H9 (cell line): ENCODE data around the gene CLCN2. TPM values are rescaled to one million over a fixed set of nuclear protein-coding genes. Genes with fewer than 3 reads are reported as not detected.

Experiments used
- DNase-seq: peaks from one replicate; pipeline ENCODE4 v3.0.0-alpha.2; 2017
- H2AFZ ChIP-seq: one replicate; pipeline ENCODE4 v1.6.1; 2013; ENCODE audit warnings: mild to moderate bottlenecking, low read length, control low read depth, moderate library complexity
- H2AK5ac ChIP-seq: 2 replicates; pipeline ENCODE4 v1.6.1; 2013; ENCODE audit warnings: low read length, control low read depth, mixed read lengths; ENCODE audit not compliant: insufficient read length
- H2BK120ac ChIP-seq: one replicate; pipeline ENCODE4 v1.6.1; 2013; ENCODE audit warnings: low read depth, mild to moderate bottlenecking, low read length, control low read depth, inconsistent platforms; ENCODE audit not compliant: poor library complexity, severe bottlenecking
- H2BK12ac ChIP-seq: 2 replicates; pipeline ENCODE4 v1.6.1; 2013; ENCODE audit warnings: low read length, control low read depth, mixed read lengths, low read depth; ENCODE audit not compliant: insufficient read length
- H2BK15ac ChIP-seq: 2 replicates; pipeline ENCODE4 v1.6.1; 2013; ENCODE audit warnings: low read depth, low read length, control low read depth
- H2BK20ac ChIP-seq: one replicate; pipeline ENCODE4 v1.6.1; 2013; ENCODE audit warnings: low read depth, mild to moderate bottlenecking, low read length, control low read depth, inconsistent platforms; ENCODE audit not compliant: poor library complexity, severe bottlenecking
- H2BK5ac ChIP-seq: 2 replicates; pipeline ENCODE4 v1.6.1; 2013; ENCODE audit warnings: low read length, control low read depth, mixed read lengths; ENCODE audit not compliant: insufficient read length
- H3K14ac ChIP-seq: 2 replicates; pipeline ENCODE4 v1.6.1; 2013; ENCODE audit warnings: low read length, control low read depth; ENCODE audit not compliant: insufficient read depth
- H3K18ac ChIP-seq: 2 replicates; pipeline ENCODE4 v1.6.1; 2013; ENCODE audit warnings: low read depth, mild to moderate bottlenecking, mixed read lengths, low read length, control low read depth; ENCODE audit not compliant: insufficient read length
- H3K23ac ChIP-seq: 2 replicates; pipeline ENCODE4 v1.6.1; 2013; ENCODE audit warnings: low read length, control low read depth, mixed read lengths, low read depth; ENCODE audit not compliant: insufficient read length
- H3K23me2 ChIP-seq: 2 replicates; pipeline ENCODE4 v1.6.1; 2013; ENCODE audit warnings: low read depth, mild to moderate bottlenecking, mixed read lengths, low read length, control low read depth; ENCODE audit not compliant: insufficient read length, poor library complexity, severe bottlenecking
- H3K27ac ChIP-seq: 2 replicates; pipeline ENCODE4 v1.5.1; 2013; ENCODE audit warnings: low read length, control low read depth, mixed read lengths, low read depth; ENCODE audit not compliant: insufficient read length
- H3K27me3 ChIP-seq: 2 replicates; pipeline ENCODE4 v1.6.1; 2013; ENCODE audit warnings: low read length, control low read depth, inconsistent platforms; ENCODE audit not compliant: insufficient read depth
- H3K4ac ChIP-seq: 2 replicates; pipeline ENCODE4 v1.6.1; 2013; ENCODE audit warnings: low read depth, mild to moderate bottlenecking, control low read depth, inconsistent platforms, low read length, moderate library complexity
- H3K4me1 ChIP-seq: 2 replicates; pipeline ENCODE4 v1.6.1; 2013; ENCODE audit warnings: low read length, control low read depth, inconsistent platforms; ENCODE audit not compliant: insufficient read depth
- H3K4me2 ChIP-seq: 2 replicates; pipeline ENCODE4 v1.6.1; 2013; ENCODE audit warnings: low read length, control low read depth, mixed read lengths; ENCODE audit not compliant: insufficient read length, insufficient read depth
- H3K56ac ChIP-seq: 2 replicates; pipeline ENCODE4 v1.6.1; 2013; ENCODE audit warnings: low read depth, mild to moderate bottlenecking, mixed read lengths, low read length, control low read depth; ENCODE audit not compliant: insufficient read length
- H3K79me1 ChIP-seq: 2 replicates; pipeline ENCODE4 v1.6.1; 2013; ENCODE audit warnings: low read depth, mild to moderate bottlenecking, moderate library complexity, low read length, control low read depth, inconsistent platforms; ENCODE audit not compliant: insufficient read depth, poor library complexity, severe bottlenecking
- H3K79me2 ChIP-seq: 2 replicates; pipeline ENCODE4 v1.6.1; 2013; ENCODE audit warnings: low read length, control low read depth, inconsistent platforms; ENCODE audit not compliant: insufficient read depth
- H3K9ac ChIP-seq: 2 replicates; pipeline ENCODE4 v1.6.1; 2013; ENCODE audit warnings: low read length, control low read depth, mixed read lengths; ENCODE audit not compliant: insufficient read length; ENCODE audit errors: extremely low read depth
- H3K9me3 ChIP-seq: one replicate; pipeline ENCODE4 v1.6.1; 2013; ENCODE audit warnings: low read depth, low read length, inconsistent platforms; ENCODE audit not compliant: control insufficient read depth
- H3T11ph ChIP-seq: one replicate; pipeline ENCODE4 v1.6.1; 2013; ENCODE audit warnings: mild to moderate bottlenecking, low read length, control low read depth, inconsistent platforms
- H4K20me1 ChIP-seq: one replicate; pipeline ENCODE4 v1.6.1; 2013; ENCODE audit not compliant: control insufficient read depth, insufficient read length, insufficient read depth
- H4K5ac ChIP-seq: 2 replicates; pipeline ENCODE4 v1.6.1; 2013; ENCODE audit warnings: low read depth, mild to moderate bottlenecking, mixed read lengths, low read length, control low read depth; ENCODE audit not compliant: insufficient read length
- H4K8ac ChIP-seq: replicated peaks from 2 replicates; pipeline ENCODE4 v1.6.1; 2013; ENCODE audit warnings: low read length, control low read depth, mixed read lengths, low read depth; ENCODE audit not compliant: insufficient read length
- H4K91ac ChIP-seq: 2 replicates; pipeline ENCODE4 v1.6.1; 2013; ENCODE audit warnings: low read depth, mild to moderate bottlenecking, moderate library complexity, mixed read lengths, low read length, control low read depth; ENCODE audit not compliant: insufficient read length
- H3K27ac Mint-ChIP-seq, 3 experiments: 2 replicates in 2 of 3; 3 replicates in 1 of 3; pipeline ENCODE4 v1.8.0; 2020 to 2021; ENCODE audit warnings: mixed read lengths in 3 of 3, mild to moderate bottlenecking in 1 of 3, moderate library complexity in 1 of 3
- H3K27me3 Mint-ChIP-seq: 2 replicates; pipeline ENCODE4 v1.8.0; 2021; ENCODE audit warnings: low read depth, mild to moderate bottlenecking, moderate library complexity, mixed read lengths
- H3K36me3 Mint-ChIP-seq, 3 experiments: 2 replicates in 2 of 3; 3 replicates in 1 of 3; pipeline ENCODE4 v1.8.0; 2020 to 2021; ENCODE audit warnings: low read depth in 3 of 3, mixed read lengths in 3 of 3; ENCODE audit not compliant: insufficient read depth in 1 of 3
- H3K4me1 Mint-ChIP-seq, 2 experiments: 2 replicates each; pipeline ENCODE4 v1.8.0; 2020; ENCODE audit warnings: mixed read lengths in 2 of 2
- H3K4me3 Mint-ChIP-seq, 2 experiments: 2 replicates in 1 of 2; 3 replicates in 1 of 2; pipeline ENCODE4 v1.8.0; 2020 to 2021; ENCODE audit warnings: mild to moderate bottlenecking in 2 of 2, mixed read lengths in 2 of 2, moderate library complexity in 1 of 2
- H3K9me3 Mint-ChIP-seq, 2 experiments: 2 replicates in 1 of 2; 3 replicates in 1 of 2; pipeline ENCODE4 v1.8.0; 2020; ENCODE audit warnings: mild to moderate bottlenecking in 2 of 2, mixed read lengths in 2 of 2, moderate library complexity in 1 of 2
- CTCF ChIP-seq: fragments of 200-600 bp; sonication (generic); conservative IDR thresholded peaks from 3 replicates; pipeline ENCODE4 v1.8.0; 2021; ENCODE audit warnings: antibody characterized with exemption, mild to moderate bottlenecking
- WGBS: extraction: QIAGEN DNeasy Blood & Tissue Kit; methylation state at CpG from one replicate; pipeline ENCODE4 v1.1.7; 2013; ENCODE audit warnings: missing lambda C conversion rate, low lambda C conversion rate, mixed read lengths; ENCODE audit not compliant: insufficient read length; ENCODE audit errors: extremely low coverage; 5-methylcytosine and 5-hydroxymethylcytosine counted together
- total RNA-seq: library from RNA; stranded (reverse); gene quantifications from 2 replicates; pipeline ENCODE4 v1.2.1, GENCODE V29; 2021

The CLCN2 gene
- total RNA-seq, 1 experiment from 2014 or later: 17.2 TPM

- no peak overlapping the region for H3K56ac ChIP-seq
- H2BK15ac ChIP-seq: no peak overlapping the region
- Mint-ChIP-seq H3K27ac (peak overlapping the region; percentile 90 to 98 (median 98)), H3K36me3 (peaks cover 35 to 51% (median 42%) of the 10 kb centered on the region in 3 experiments), H3K9me3 (no peaks in the 10 kb centered on the region; a peak in 1 of 5 replicates), H3K4me3 (peak overlapping the region; percentile 86 to 93), H3K4me1 (peaks cover 34 to 37% of the 10 kb centered on the region in 2 experiments), H3K27me3 (no peaks in the 10 kb centered on the region; the same call in none of the 2 replicates)
- H3K79me1 ChIP-seq: no peaks in the 10 kb centered on the region
- H2BK5ac ChIP-seq: no peak overlapping the region
- no peak overlapping the region for H2BK120ac ChIP-seq
- H2AFZ ChIP-seq: no peak overlapping the region
- TF ChIP-seq CTCF: 0 out of 3 replicates have a peak, but pooled peaks have one; percentile 20
- peak overlapping the region; percentile 88 for H3K18ac ChIP-seq
- H3K4ac ChIP-seq: no peak overlapping the region
- no peak overlapping the region for H4K5ac ChIP-seq
- H3K14ac ChIP-seq: peak overlapping the region; percentile 80
- H3K79me2 ChIP-seq: no peaks in the 10 kb centered on the region
- no CpG with 5 or more reads among the region's 77 CpGs for WGBS
- peak overlapping the region; percentile 81 for H3K4me2 ChIP-seq
- H3K4me1 ChIP-seq: no peaks in the 10 kb centered on the region
- no peak overlapping the region for H2BK20ac ChIP-seq
- no peaks in the 10 kb centered on the region for H3K9me3 ChIP-seq
- no peak overlapping the region for H3T11ph ChIP-seq
- no peak overlapping the region for H3K23ac ChIP-seq
- H3K27me3 ChIP-seq: no peaks in the 10 kb centered on the region
- H3K23me2 ChIP-seq: peaks cover 10% of the 10 kb centered on the region
- DNase-seq: peak; percentile 92
- H3K27ac ChIP-seq: peak overlapping the region; percentile 10
- H2BK12ac ChIP-seq: no peak overlapping the region
- no peak overlapping the region for H2AK5ac ChIP-seq
- H3K9ac ChIP-seq: peak overlapping the region; percentile 31
- H4K8ac ChIP-seq: no peak overlapping the region
- H4K20me1 ChIP-seq: peaks cover 4% of the 10 kb centered on the region
- no peak overlapping the region for H4K91ac ChIP-seq
Measured at GRCh38 chr3:184335661-184336546, 25.5 kb downstream of the CLCN2 start.
